GM18508 (cell line): ENCODE results near the gene ITSN2.
A peak's percentile ranks its signal among the peaks of the same experiment; 100 is the strongest.
"Not testable (repeated sequence)": the region's sequence is repeated elsewhere in the genome, so short reads cannot be mapped to it uniquely, and the experiment has no call there.

Experiments used
- ATAC-seq: cut with Tn5 transposase; IDR thresholded peaks from one replicate; pipeline ENCODE4 v1.9.1; 2021; ENCODE audit warnings: moderate number of reproducible peaks; ENCODE audit not compliant: insufficient read depth, unreplicated experiment

Gene ITSN2

DNA sequence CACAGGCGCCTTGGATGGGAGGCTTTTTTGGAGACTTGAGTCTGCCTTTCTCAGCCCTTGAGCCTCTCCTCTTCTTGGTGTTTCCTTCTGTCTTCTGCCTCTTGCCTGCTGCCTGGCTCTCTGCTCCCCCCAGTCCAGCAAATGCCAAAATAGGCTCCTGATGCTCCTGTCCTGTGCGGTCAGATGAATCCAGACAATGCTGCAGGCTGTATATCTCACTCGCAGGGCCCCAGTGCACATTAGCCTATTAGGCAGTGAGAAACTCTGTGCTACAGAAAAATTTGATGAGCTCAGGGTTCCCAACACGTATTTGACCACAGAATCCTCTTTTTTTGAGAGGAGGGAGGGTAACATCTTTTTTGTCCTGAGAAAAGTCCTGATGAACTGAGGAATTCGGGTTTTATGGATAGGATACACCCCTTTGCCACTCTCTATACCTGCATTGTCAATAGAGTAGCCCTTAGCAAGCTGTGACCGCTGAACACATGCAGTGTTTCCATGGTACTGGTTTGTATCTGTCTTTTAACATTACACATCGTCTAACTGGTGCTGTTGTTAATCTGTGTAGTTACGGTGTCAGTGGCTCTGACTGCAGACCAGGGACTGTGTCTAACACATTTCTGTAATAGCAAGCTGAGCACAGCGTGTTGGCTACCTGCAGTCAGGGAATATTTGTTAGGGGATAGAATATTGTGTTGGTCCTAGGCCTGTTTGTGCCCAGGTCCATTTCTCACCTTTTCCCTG lies 134.7 kb downstream of the ITSN2 start:
- no peak for ATAC-seq

GRCh38 chr2:24222946-24223345 lies 137.4 kb downstream of the ITSN2 start:
- no peak for ATAC-seq

DNA sequence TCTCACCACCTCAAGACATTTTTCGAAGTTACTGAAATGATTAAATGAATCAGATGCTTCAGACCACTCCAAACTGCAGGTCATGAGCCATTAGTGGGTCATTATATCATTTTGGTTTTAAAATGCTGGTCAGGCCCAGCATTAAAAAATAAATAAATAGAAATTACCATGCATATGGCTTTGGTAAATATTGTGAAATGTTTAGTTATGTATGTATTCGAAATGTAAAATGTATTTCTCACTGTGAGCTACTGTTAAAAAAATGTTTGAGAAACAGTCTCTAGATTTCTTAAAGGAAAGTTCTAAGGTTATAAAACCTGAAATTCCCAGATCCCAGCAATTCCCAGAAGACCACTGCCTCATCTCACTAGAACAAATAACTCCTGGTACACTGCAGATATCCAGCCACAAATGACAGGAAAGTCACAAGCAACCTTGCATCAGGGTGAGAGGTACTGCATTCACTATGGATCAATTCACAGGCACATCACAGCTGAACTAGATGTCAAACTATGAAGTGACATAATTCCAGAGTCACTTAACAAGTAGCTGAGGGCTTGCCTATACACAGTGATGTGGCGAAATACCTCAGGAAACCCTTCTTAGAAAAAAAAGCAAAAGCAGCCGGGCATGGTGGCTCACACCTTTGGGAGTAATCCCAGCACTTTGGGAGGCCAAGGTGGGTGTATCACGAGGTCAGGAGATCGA lies 138.8 kb downstream of the ITSN2 start:
- no peak for ATAC-seq

DNA sequence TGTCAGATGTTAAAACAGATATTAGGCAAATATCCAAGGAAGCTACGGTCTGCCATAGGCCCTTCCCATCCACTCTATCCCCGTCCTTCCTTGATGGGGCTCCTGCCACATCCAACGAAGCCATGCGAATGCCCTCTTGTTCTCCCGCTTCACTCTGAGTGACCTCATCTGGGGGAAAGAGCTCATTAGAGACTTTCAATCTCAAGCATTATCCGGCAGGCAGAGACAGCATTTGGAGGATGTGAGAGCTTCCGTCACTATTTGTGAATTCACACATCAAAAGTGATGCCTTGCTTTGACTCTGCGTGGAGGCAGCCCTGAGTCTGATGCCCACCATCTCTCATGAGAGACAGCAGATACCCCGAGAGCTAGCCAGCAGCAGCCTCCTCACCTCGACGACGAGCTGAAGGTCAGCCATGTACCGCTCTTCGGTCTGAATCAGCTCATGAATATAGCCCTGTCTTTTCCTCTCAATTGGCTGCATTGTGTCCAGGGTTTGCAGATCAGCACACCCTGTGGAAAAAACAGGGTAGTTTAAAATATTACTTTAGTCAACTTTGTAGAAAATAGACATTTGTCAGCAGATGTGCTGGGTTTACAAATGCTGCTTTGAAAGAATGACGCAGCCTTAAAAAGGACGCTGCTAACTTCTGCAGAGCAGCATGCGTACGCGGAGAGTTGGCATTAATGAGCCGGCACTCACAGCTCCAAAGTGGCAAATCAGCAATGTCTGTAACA lies 139.6 kb downstream of the ITSN2 start:
- ATAC-seq: no peak

DNA sequence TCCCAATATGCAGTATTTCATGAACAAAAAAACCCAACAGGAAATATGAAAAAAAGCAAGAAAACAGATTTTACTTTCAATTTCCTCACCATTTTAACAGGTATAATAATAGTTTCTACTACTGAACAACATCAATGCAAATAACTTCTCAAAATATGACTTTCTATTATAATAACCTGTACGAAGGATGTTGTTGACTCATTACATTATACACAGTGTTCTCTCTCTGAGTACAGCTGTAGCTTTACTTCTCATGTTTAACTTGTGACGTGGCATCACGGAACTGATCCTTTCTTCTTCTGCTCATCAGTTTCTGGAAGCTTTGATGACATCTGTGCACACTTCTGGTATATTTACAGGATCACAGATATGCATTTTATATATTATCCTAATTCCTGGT lies 145.5 kb downstream of the ITSN2 start:
- ATAC-seq: peak; percentile 79

DNA sequence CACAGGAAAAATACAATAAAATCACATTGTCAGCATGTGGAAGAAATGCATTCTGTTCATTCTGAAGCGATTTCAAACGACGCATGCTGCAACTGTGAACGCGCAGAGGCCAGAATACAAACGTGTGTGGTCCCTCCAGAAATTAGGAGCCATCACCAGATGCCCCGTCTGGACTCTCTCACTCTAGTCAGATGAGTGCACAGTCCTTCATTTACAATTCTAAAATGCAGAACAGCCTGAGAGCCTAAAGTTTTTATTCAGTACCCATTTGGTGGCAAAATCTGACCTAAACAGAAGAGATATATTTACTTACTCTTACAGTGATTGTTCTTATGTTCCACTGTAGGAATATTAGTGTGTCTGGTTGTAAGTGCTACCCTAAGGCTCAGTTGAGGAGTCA lies 148.9 kb downstream of the ITSN2 start:
- ATAC-seq: no peak

DNA sequence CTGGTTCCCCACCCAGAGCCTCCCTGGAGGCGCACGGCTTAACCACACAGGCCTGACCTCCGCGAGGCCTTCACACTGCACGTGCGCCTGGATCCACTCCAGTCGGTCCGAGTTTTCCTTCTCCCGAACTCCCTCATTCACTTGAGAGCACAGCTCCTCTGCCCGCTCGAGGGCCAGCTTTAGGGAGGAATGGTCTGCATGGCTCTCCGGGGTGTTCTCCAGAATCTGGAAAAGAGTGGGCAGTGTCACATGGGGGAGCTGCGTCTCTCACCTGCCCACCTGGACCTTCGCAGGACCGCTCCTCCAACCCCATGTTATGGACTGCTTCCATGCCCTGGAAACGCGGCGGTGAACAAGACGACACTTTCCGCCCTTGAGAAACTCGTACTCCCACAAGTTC lies 149.6 kb downstream of the ITSN2 start:
- no peak for ATAC-seq

DNA sequence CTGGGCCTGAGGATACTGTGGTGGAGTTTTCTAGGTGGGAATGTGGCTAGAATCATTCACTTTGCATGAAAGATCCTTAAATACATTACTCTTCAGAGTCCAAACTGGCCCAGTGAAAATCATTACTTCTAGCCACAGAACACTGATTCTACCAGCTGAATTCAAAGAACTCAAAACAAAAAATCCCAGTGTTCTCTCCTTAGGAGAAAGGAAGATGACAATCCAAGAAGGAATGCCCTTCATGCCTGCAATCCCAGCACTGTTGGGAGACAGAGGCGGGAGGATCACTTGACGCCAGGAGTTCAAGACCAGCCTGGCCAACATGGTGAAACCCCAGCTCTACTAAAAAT lies 150.3 kb downstream of the ITSN2 start:
- ATAC-seq: no peak

GRCh38 chr2:24209389-24210105 lies 150.8 kb downstream of the ITSN2 start:
- no peak for ATAC-seq

DNA sequence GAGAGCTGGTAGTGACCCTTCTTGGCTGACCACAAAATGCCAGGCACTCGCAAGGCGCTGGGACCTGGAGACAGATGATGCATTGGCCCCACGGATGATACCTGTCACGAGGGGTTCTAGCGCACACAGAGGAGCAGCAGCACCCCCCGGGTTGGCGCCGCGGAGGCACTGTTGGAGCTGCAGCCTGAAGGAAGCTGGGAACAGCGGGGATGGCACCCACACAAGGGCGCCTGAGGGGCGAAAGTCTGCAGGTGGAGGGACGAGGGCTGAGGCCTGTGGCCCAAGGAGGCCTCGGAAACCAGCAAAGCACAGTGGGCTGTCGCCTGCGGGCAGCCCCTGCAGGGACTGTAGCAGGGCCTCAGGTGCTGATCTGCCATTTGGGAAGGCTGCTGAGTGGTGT lies 151.8 kb downstream of the ITSN2 start:
- no peak for ATAC-seq

- ATAC-seq: no peak
These were observed 153.0 kb downstream of the ITSN2 start for GRCh38 chr2:24207359-24207758.

DNA sequence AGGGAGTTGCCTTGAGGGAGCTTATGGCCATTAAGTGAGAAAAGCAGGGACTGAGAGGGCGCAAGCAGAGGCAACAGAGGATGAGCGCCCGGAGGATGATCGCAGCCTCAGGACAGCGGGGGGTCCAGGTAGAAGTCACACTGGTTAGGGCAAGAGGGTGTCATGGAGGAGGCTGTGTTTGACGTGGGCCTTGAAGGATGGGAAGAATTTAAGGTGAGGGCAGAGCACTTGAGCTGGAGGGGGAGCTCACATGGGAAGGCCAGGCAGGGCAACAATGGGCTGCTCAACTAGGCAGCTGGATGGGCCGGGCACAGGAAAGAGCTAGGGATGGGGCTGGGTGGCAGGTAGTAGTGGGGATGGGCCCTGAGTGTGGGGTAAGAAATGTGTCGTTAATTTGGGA lies 153.6 kb downstream of the ITSN2 start:
- ATAC-seq: no peak

DNA sequence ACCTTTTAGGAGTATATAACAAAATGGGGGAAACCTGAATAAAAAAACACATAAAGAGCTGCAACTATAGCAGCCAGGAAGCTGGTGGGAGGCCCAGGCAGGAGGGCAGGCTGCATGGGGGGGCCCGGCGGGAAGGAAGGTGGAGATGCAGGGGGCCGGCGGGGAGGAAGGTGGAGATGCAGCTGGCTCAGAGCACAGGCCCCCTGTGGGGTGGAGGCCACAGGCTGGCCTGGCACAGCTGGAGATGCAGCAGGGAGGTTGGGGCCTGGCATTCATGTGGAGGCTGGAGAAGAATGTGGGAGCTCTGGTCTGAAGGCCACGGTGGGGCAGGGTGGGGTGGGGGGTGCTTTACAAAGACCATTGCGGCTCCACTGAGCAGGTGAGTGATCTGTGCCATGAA lies 154.1 kb downstream of the ITSN2 start:
- ATAC-seq: no peak

DNA sequence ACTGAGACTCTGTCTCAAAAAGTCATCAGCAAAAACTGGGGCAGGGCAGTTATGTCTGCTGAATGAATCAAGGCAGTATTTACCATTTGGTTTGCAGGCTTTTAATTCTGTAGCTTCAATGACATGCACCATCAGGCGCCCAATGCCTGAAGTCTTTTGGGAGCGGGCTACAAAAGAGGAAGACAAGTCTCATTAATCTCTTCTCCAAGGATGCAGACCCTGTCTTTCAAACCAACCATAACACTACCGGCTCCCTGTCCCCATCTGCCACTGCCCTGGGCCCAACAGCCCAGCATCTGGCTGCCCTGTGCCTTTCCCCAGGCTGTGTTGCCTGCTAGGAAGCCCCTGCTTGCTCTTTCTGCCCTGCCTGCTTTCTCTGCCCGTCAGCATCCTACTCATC lies 155.2 kb downstream of the ITSN2 start:
- no peak for ATAC-seq

GRCh38 chr2:24204505-24204904 lies 155.8 kb downstream of the ITSN2 start:
- no peak for ATAC-seq

DNA sequence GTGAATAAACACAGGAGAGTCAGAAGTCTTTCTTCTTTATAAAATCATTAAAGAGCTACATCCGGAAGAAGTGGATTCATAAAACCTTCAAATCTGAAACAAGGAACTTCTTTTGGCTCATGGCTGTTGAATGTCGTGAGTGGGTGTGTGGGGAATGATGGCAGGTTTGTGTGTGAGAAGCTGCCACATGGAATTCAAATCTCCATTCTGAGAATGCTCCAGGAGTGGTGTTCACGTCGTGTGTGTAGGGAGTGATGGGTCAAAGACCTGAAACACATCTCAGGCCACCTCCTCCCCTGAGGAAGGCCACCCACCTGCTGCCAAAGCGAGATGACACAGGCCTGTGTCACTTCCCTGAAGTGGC lies 156.6 kb downstream of the ITSN2 start:
- no peak for ATAC-seq

GRCh38 chr2:24203029-24203786 lies 157.1 kb downstream of the ITSN2 start:
- no peak for ATAC-seq

DNA sequence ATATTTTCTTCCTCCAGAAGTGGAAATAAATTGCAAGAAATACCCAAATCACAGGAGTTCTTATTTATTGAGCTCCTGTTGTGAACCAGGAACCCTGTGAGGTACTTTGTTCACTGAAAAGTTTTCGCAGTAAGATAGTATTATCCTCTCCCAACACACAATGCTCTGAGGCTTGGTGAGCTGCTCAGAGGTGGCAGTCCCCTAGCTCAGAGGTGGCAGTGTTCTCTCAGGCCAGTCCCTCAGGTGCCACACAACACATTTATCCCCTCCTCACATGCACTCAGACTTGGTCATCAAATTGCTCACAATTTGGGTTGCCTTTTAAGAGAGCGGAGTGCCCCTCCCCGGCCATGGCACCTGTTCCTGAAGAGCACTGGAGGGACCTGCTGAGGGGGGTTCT lies 159.5 kb downstream of the ITSN2 start:
- no peak for ATAC-seq

DNA sequence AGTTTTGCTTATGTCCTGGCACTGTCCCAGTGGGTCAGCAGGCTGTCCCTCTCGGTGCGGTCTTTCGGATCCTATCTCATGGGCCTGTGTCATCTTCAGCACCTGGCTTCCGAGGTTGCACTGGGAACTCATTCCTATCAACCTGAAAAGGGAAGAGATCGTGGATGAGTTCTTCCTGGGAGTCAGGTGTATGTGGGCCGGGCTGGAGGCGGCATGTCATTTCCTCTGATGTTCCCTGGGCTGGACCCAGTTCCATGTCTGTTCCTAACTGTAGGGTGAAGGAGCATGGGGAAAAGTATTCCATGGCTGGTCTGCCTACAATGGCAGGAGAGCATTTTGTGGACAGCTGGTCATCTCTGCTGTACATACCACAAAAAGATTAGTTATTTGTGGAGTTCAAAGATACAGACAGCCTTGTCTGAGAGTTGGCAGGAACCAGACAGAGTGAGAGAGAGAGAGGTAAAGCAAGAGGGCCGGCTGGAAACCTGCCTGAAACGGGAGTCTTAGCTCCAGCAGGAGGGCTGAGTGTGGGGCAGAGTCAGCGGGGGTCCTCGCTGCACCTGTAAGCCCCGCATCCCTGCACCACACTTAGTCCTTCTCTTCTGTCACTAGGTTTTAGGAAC lies 160.3 kb downstream of the ITSN2 start:
- no peak for ATAC-seq

GRCh38 chr2:24197213-24197612 lies 163.1 kb downstream of the ITSN2 start:
- ATAC-seq: not testable (repeated sequence)
